OCI-LY7 (cell line): ENCODE data around the gene HOXB1. TPM values are rescaled to one million over a fixed set of nuclear protein-coding genes. Genes with fewer than 3 reads are reported as not detected.

Experiments
- BruUV-seq: library from RNA; stranded (reverse); fragments of 400-500 nt; replicated peaks from 2 replicates; lab custom pipeline; 2021; lab: Mats Ljungman, UMichigan
- CTCF ChIA-PET: fragments of 300-600 bp; sonication (Branson Sonifier 250); formaldehyde crosslinking; loops from one replicate; lab custom pipeline; 2022; ENCODE audit warnings: antibody characterized with exemption; ENCODE audit not compliant: unreplicated experiment; lab: Charles Lee
- POLR2A ChIA-PET: fragments of 300-600 bp; sonication (Branson Sonifier 250); formaldehyde crosslinking; loops from one replicate; lab custom pipeline; 2022; ENCODE audit warnings: antibody characterized with exemption; lab: Charles Lee
- DNase-seq: peaks from one replicate; pipeline ENCODE4 v3.0.0-alpha.2; 2015; ENCODE audit warnings: low spot score
- H2AFZ ChIP-seq: fragments of 200-600 bp; sonication (generic), shearing (Covaris generic); 2 replicates; pipeline ENCODE4 v1.6.1; 2014; ENCODE audit warnings: mild to moderate bottlenecking, antibody characterized with exemption, low read length, moderate library complexity
- H3K27ac ChIP-seq: fragments of 200-600 bp; sonication (generic); 2 replicates; pipeline ENCODE4 v1.5.1; 2014; ENCODE audit warnings: mixed run types, low read depth, mild to moderate bottlenecking, moderate library complexity, low read length, inconsistent platforms; ENCODE audit not compliant: poor library complexity, severe bottlenecking
- H3K36me3 ChIP-seq: fragments of 200-600 bp; sonication (generic); 2 replicates; pipeline ENCODE4 v1.6.1; 2014; ENCODE audit warnings: mild to moderate bottlenecking, antibody characterized with exemption, low read length, moderate library complexity, mixed read lengths; ENCODE audit not compliant: insufficient read depth
- H3K4me1 ChIP-seq: fragments of 200-600 bp; sonication (generic); 2 replicates; pipeline ENCODE4 v1.5.1; 2014; ENCODE audit warnings: mild to moderate bottlenecking, low read length; ENCODE audit not compliant: insufficient read depth, poor library complexity, severe bottlenecking
- H3K4me2 ChIP-seq: fragments of 200-600 bp; sonication (generic); 2 replicates; pipeline ENCODE4 v1.6.1; 2014; ENCODE audit warnings: mild to moderate bottlenecking, low read length
- H3K4me3 ChIP-seq: fragments of 200-600 bp; sonication (generic); 2 replicates; pipeline ENCODE4 v1.5.1; 2014; ENCODE audit warnings: mild to moderate bottlenecking, low read depth, low read length; ENCODE audit not compliant: poor library complexity, severe bottlenecking
- H3K79me2 ChIP-seq: fragments of 200-600 bp; sonication (generic); 2 replicates; pipeline ENCODE4 v1.6.1; 2016; ENCODE audit warnings: low read depth, mild to moderate bottlenecking, low read length, moderate library complexity, mixed read lengths; ENCODE audit not compliant: insufficient read depth
- H3K9me2 ChIP-seq: fragments of 200-600 bp; sonication (generic); 2 replicates; pipeline ENCODE4 v1.6.1; 2016; ENCODE audit warnings: mild to moderate bottlenecking, low read length, mixed read lengths; ENCODE audit not compliant: insufficient read depth
- H3K9me3 ChIP-seq: fragments of 200-600 bp; sonication (generic); 2 replicates; pipeline ENCODE4 v1.6.1; 2014; ENCODE audit warnings: mild to moderate bottlenecking, mixed run types, low read length, mixed read lengths
- H4K20me1 ChIP-seq: fragments of 200-600 bp; sonication (generic); 2 replicates; pipeline ENCODE4 v1.6.1; 2014; ENCODE audit warnings: mild to moderate bottlenecking, antibody characterized with exemption, low read length, moderate library complexity, mixed read lengths; ENCODE audit not compliant: insufficient read depth
- EZH2phosphoT487 ChIP-seq: fragments of 200-600 bp; sonication (generic); IDR thresholded peaks from 2 replicates; pipeline ENCODE4 v1.6.1; 2018; ENCODE audit warnings: low read depth, borderline replicate concordance, mild to moderate bottlenecking, mixed run types, antibody characterized with exemption, low read length, moderate library complexity, mixed read lengths
- intact Hi-C: fragments of 100-400 bp; cut with micrococcal nuclease; formaldehyde crosslinking; loops from one replicate; pipeline ENCODE4 v1.10.0; 2022; ENCODE audit not compliant: unreplicated experiment
- total RNA-seq, 2 experiments: library from RNA; depleted of rRNA in 1 of 2; stranded (reverse); fragments of >200 nt in 1 of 2; shearing (Covaris generic) in 1 of 2; gene quantifications; 2 replicates each; pipeline ENCODE4 v1.2.3, GENCODE V29; 2014 to 2022
- TF ChIP-seq, protein P1 (sequence below): fragments of 200-600 bp; sonication (generic); conservative IDR thresholded peaks from 2 replicates; pipeline ENCODE4 v1.5.1; 2014; ENCODE audit warnings: mild to moderate bottlenecking, antibody characterized with exemption, low read length, moderate library complexity, mixed read lengths

Gene HOXB1
- total RNA-seq, 2 experiments from 2014 or later = not detected

DNA sequence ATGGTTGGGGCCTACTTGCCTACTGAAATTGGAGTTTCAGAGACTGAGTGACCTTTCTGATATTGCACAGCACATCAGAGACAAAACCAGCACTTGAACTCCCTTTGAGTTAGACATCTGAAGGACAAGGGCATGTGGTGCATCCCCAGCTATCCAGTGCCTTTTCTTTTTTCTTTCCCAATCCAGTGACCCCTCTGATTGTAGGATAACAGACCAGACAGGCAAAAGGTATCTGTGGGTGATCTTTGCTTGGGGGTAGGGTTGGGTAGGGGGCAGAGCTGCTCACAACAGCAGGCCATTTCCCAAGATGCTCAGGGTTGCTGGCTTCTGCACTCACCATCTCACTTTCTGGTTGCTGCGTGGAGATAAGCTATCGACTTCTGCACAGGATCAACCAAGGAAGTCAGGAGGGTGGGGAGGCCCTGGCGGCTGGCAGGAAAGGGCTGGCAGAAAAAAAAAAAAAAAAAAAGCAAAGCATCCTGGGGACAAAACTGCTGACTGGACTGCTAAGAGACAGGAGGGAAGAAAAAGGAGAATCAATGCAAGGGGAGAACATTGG is 42.2 kb downstream of the HOXB1 start:
- Histone ChIP-seq H3K4me3 (no peak overlapping the region), H3K9me2 (no peaks in the 10 kb centered on the region), H3K79me2 (no peaks in the 10 kb centered on the region), H3K36me3 (no peaks in the 10 kb centered on the region), H3K4me1 (peaks cover 28% of the 10 kb centered on the region), H3K9me3 (peaks cover 5% of the 10 kb centered on the region; the same call in 1 of the 2 replicates), H3K4me2 (peak overlapping the region; percentile 34), H2AFZ (0 out of 2 replicates have a peak overlapping the region, but pooled peaks have one; percentile 3), H4K20me1 (no peaks in the 10 kb centered on the region), H3K27ac (no peak overlapping the region)
- POLR2A ChIA-PET = interaction anchor here (0.7 kb wide), 1 partner anchor 17 kb away, joined by 3 read pairs; no protein-coding TSS in a partner anchor
- intact Hi-C loops = no loop called here
- CTCF ChIA-PET = no interaction called here
- BruUV-seq = no TSS peak
- TF ChIP-seq, protein P1, sequence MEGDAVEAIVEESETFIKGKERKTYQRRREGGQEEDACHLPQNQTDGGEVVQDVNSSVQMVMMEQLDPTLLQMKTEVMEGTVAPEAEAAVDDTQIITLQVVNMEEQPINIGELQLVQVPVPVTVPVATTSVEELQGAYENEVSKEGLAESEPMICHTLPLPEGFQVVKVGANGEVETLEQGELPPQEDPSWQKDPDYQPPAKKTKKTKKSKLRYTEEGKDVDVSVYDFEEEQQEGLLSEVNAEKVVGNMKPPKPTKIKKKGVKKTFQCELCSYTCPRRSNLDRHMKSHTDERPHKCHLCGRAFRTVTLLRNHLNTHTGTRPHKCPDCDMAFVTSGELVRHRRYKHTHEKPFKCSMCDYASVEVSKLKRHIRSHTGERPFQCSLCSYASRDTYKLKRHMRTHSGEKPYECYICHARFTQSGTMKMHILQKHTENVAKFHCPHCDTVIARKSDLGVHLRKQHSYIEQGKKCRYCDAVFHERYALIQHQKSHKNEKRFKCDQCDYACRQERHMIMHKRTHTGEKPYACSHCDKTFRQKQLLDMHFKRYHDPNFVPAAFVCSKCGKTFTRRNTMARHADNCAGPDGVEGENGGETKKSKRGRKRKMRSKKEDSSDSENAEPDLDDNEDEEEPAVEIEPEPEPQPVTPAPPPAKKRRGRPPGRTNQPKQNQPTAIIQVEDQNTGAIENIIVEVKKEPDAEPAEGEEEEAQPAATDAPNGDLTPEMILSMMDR = 0 out of 2 replicates have a peak, but pooled peaks have one; percentile 12
- TF ChIP-seq EZH2phosphoT487 = no peak
- DNase-seq = peak; percentile 35

DNA sequence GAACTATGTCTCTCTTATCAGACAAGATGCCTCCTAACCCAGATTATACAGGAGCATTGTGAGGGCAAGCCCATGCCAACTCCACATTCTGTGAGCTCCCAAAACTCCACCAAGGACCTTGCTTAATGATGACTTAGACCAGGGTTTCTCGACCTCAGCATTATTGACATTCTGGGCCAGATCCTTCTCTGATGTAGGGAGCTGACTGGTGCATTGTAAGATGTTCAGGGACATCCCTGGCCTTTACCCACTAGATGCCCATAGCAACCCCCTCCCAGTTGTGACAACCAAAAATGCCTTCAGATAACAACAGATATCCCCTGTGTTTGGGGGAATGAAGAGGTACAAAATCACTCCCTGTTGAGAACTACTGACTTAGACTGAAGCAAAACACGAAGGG is 43.6 kb downstream of the HOXB1 start:
- no peak overlapping the region for H2AFZ ChIP-seq
- no peak for DNase-seq
- ChIA-PET POLR2A (no interaction called here), CTCF (no interaction called here)
- no TSS peak for BruUV-seq
- peaks cover 38% of the 10 kb centered on the region for H3K4me1 ChIP-seq
- TF ChIP-seq, protein P1 = no peak
- no peak for TF ChIP-seq EZH2phosphoT487
- H3K27ac ChIP-seq = no peak overlapping the region
- H3K9me2 ChIP-seq = no peaks in the 10 kb centered on the region
- H3K4me2 ChIP-seq = no peak overlapping the region
- H3K79me2 ChIP-seq = no peaks in the 10 kb centered on the region
- no peaks in the 10 kb centered on the region for H4K20me1 ChIP-seq
- intact Hi-C loops = no loop called here
- H3K4me3 ChIP-seq = no peak overlapping the region
- H3K9me3 ChIP-seq = peaks cover 5% of the 10 kb centered on the region; the same call in 1 of the 2 replicates
- H3K36me3 ChIP-seq = no peaks in the 10 kb centered on the region

GRCh38 chr17:48486557-48486956 is 44.3 kb downstream of the HOXB1 start:
- no peak for TF ChIP-seq EZH2phosphoT487
- TF ChIP-seq, protein P1 = no peak
- Histone ChIP-seq H3K4me2 (no peak overlapping the region), H3K36me3 (no peaks in the 10 kb centered on the region), H4K20me1 (no peaks in the 10 kb centered on the region), H2AFZ (0 out of 2 replicates have a peak overlapping the region, but pooled peaks have one; percentile 15), H3K4me3 (no peak overlapping the region), H3K9me2 (no peaks in the 10 kb centered on the region), H3K79me2 (no peaks in the 10 kb centered on the region), H3K9me3 (peaks cover 5% of the 10 kb centered on the region; the same call in 1 of the 2 replicates), H3K27ac (no peak overlapping the region), H3K4me1 (peaks cover 35% of the 10 kb centered on the region)
- ChIA-PET CTCF (no interaction called here), POLR2A (no interaction called here)
- intact Hi-C loops = no loop called here
- BruUV-seq = no TSS peak
- no peak for DNase-seq
